GM19239 (cell line): ENCODE data around the gene FAT1.

Experiments used
- DNase-seq: peaks from one replicate; pipeline ENCODE4 v3.0.0; 2011; ENCODE audit warnings: low spot score; ENCODE audit not compliant: insufficient read length
- FAIRE-seq: peaks from 2 replicates; lab custom pipeline; 2011; peaks lifted over from hg19 to GRCh38; lab: Jason Lieb, UNC

Gene FAT1

GRCh38 chr4:186726426-186727168 is 2.9 kb upstream of the FAT1 start:
- FAIRE-seq = no peak
- peak; percentile 5 for DNase-seq

DNA sequence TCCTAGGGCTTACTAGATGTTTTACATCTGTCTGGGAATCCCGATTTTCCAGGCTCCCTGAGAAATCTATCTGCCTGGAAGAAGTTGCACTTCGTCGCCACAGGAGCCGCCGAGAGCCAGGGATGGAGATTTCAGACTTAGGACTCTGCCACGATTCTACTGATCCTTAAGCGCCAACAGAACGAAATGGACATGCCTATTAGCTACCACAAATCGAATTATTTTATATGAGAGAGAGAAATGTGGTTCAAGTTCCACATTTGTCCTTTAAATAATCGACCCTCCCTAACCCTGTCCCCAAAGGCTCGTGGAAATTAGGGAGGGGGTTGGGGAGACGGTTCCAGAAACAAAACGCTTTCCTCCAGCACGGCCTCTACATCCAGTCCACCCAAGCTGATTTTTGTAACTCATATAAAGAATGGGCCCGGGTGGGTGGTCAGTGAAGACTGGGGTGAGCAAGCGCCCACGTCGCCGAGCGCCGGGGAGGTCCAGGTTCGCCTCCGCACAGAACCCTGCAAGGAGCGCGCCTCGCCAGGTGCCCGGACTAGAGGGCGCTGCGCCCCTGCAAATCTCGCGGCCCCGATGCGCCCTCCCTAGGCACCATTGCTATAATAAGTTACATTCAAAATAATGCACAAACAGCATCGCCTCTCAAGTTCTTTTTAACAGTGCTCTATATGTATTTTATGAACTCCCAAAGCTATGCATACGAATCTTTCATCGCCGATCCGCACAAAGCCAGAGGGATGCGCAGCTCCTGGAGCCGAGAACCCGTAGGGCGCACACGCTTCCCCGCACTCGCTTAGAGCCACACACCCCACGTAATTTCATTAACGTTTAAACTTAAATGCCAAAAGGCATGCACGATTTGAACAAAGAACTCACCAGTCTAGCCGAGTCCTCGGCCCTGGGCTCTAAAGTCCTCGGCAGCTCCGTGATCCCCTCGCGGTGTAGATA is 2.1 kb upstream of the FAT1 start:
- DNase-seq (peak; percentile 24), FAIRE-seq (no peak)

DNA sequence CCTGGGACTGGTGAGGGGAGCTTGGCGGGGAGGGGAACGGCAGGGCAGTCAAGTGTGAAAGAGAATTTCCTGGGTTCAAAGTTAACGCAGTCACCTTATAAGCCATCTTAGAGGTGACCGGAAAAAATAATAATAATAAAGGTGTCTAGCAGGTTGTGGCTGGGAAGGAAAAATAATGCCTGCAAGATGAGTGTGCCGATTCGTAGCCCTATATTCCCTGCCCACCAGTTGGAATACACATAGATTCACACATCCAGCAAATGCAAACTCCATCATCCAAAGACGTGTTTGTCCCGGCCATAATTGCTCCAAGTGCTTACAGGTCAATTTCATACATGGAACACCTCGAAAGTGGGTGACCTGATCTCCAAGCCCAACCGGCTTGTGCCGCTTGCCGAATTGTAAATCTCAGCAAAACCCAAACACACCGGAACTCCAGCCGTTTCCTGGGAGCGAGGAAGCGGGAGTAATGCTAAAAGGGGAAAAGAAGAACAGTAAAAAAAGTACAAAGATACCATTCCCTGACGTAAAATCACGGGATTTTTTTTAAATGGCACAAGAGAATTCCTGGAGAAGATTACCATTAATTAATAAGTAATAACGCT is 1.3 kb upstream of the FAT1 start:
- peak; percentile 8 for DNase-seq
- FAIRE-seq = no peak

DNA sequence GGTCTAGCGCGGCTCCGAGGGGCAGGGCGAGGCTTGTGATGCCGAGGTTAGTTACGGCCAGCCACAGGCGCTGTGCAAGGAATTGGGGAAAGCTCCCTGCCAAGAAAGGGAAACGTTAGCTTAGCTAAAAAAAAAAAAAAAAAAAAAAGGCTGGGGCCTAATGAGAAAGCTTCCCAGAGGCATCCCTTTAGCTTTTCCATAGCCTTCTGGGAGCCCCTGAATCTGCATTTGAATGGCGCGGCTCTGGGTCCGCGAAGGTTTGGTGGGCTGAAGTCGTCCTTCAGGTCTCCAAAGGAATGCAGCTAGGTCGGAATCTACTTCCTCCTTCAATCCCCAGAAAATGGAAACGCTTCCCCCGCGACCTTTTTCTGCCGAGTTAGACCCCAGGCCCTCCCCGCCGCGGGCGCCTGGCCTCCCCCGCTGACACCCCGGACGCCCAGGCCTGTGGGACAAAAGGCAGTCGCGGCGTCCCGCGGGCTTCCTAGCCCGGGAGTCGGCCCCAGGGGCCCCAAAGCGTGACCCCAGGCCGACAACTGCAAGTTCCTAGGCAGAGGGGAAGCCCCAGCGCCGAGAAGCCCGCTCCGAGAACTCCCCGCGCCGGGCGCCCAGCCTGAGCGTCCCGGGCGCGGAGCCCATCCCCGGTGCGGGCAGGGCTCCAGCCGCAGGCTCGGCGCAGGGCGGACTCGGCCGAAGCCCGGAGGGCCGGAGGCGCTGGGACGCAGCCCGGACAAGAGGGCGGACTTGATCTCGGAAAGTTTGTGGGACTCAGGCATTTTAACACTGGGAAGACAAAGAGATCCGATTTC is 605 bp upstream of the FAT1 start:
- DNase-seq = peak; percentile 23
- FAIRE-seq = no peak

- no peak for FAIRE-seq
- no peak for DNase-seq
Observed at GRCh38 chr4:186722796-186723291, 812 bp downstream of the FAT1 start.

DNA sequence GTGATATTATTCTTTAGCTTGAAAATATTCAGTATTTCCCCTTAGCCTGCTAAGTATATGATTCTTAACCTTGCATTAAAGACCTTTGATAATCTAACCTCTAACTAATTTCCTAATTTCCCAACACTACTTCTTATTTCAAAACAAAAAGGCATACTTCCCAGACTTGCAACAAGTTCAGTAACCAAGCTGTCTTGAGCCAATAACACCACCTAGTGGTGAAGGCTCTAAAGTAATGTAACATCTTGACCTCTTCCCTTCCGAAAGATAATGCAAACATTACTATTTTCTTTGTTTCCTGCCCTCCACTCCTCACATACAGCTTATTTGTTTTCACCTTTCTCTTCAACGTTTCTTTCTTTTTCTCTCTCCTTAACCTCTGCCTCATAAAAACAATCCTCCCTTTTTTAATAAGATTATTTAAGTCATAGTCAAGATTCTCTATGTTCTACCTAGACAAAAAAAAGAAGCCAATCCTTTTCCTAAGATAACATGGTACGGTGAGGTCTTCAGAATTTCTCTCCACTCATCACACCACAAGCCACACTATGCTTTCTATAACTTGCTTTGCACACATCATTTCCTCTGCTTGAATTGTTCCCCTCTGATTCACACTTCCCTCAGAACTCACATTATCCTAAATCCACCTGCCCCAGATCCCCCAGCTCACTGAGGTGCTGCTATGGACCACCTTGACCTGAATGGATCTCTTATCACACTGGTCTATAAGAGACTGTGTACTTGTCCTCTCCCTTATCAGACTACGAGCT is 3.5 kb downstream of the FAT1 start:
- DNase-seq (no peak), FAIRE-seq (no peak)

GRCh38 chr4:186717556-186717955 is 6.1 kb downstream of the FAT1 start:
- no peak for DNase-seq
- FAIRE-seq = no peak

GRCh38 chr4:186715077-186715476 is 8.6 kb downstream of the FAT1 start:
- FAIRE-seq = no peak

DNA sequence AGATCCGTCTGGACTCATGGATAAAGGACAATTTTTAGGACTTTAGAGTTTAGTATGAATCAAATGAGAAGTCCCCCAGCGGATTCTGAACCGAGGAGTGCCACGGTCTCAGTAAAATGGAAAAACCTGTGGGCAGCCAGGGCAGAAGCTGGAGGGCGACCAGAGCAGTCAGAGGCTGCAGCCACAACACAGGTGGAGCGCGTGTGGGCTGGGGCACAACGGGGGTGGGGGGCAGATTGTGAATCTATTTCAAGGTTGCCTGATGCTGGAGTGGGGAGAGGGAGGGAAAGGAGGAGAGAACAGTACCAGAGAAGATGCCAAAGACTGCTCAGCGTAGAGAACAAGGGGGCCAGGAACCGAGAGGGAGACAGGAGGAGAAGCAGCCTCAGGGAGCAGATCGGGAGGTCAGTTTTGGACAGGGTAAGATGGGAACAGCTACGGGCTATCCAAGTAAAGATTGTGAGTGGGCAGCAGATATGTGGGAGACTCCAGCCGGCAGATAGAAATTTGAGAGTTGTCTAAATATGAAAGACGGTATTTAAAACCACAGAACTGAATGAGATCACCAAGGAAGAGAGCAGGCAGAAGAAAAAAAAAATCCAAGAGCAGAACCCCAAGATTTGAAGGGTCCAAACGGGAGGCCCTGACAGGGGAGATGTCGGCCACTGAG is 9.5 kb downstream of the FAT1 start:
- DNase-seq (no peak), FAIRE-seq (no peak)

More at GRCh38 chr4:186715077-186715476, 8.6 kb downstream of the FAT1 start:
- DNase-seq = no peak

GRCh38 chr4:186712690-186713089 is 11.0 kb downstream of the FAT1 start:
- DNase-seq = no peak
- no peak for FAIRE-seq

DNA sequence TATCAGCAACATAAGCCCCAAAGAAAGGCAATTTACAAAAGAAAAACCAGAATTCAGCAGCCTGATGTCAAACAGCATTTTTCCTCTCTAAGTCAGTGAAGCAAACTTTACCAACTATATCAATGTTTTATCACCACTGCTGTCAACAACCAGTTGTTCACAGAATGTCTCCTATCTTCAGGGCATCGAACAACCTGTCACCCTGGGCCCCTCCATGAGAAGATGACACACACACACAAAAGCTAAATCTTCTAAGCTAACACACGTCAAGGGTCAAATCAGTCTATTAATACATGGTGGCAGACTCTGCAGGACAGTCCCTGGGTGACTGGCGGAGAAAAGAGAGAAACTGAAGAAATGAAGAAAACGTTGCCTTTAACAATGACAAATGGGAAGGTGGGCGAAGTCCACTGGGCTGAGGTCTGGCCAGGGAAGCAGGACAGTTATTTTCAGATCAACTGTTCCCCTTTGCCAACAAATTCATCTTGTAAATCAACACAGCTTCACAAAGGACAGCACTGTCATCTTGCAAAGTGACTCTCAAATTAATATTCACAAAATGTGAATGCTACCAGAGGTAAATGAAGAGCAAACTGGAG is 13.0 kb downstream of the FAT1 start:
- FAIRE-seq (no peak), DNase-seq (no peak)

- DNase-seq (no peak), FAIRE-seq (no peak)
Observed at GRCh38 chr4:186709517-186709916, 14.1 kb downstream of the FAT1 start.

GRCh38 chr4:186708554-186708953 is 15.1 kb downstream of the FAT1 start:
- DNase-seq (no peak), FAIRE-seq (no peak)

- DNase-seq (no peak), FAIRE-seq (no peak)
Observed at GRCh38 chr4:186707996-186708395, 15.7 kb downstream of the FAT1 start.

- DNase-seq = no peak
- FAIRE-seq = no peak
Observed at GRCh38 chr4:186707574-186707973, 16.1 kb downstream of the FAT1 start.

GRCh38 chr4:186704057-186704456 is 19.6 kb downstream of the FAT1 start:
- no peak for FAIRE-seq

DNA sequence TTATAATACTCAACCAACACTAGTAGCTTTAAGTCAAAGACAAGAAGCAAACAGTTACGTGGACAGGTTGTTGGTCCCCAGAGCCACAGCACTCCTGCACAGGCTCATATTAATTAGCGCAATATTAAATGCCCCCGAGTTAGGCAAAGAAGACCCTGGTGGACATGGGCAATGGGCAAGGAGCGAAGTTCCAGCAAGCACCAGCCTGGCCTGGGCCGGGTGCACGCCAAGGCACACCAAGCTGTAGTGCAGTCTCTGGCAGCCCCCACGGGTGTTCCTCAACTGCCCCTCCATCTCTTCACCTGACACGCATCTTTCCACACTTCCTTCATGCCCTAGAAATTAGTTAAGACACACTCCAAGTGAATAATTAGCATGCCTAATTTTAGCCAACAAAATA is 20.1 kb downstream of the FAT1 start:
- DNase-seq (no peak), FAIRE-seq (no peak)

More at GRCh38 chr4:186704057-186704456, 19.6 kb downstream of the FAT1 start:
- no peak for DNase-seq

DNA sequence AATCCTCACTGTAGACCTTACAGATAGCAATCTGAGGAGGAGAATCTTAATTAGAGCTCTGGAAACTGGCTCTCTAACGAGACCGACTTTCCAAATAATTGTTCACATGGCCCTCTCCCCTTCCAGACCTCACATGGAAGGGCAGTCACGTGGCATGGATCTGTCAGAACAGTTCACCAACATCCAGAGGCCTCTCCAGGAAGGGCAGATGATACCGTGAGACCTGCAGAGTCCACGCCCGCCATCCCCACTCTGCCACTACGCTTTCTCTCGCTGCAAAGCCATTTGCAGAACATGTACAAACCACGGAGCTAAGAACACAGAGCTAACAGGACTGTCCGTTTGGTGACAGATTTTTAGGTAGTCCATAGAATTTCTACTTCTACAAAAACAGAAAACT is 20.7 kb downstream of the FAT1 start:
- no peak for FAIRE-seq
- no peak for DNase-seq
